K562 (cell line): ENCODE data around the gene IGSF23. TPM values are rescaled to one million over a fixed set of nuclear protein-coding genes. Genes with fewer than 3 reads are reported as not detected.

Experiments
- EGR1 ChIP-seq: fragments of 450-650 bp; conservative IDR thresholded peaks from 2 replicates; pipeline ENCODE4 v1.6.1; 2017; ENCODE audit warnings: mild to moderate bottlenecking
- MAFK ChIP-seq: IDR thresholded peaks from 2 replicates; pipeline ENCODE4 v1.6.1; 2011; ENCODE audit warnings: low read length, improper control_type of control experiment
- MAZ ChIP-seq, 2 experiments: fragments of 450-650 bp in 1 of 2; sonication (generic) in 1 of 2; formaldehyde crosslinking; IDR thresholded peaks in 1 of 2; conservative IDR thresholded peaks in 1 of 2; 2 replicates each; pipeline versions ENCODE4 v1.4.0 to v1.5.0; 2020; ENCODE audit warnings: mild to moderate bottlenecking in 1 of 2, missing genetic modification reagents in 1 of 2
- MLLT1 ChIP-seq, 2 experiments: fragments of 450-650 bp; IDR thresholded peaks; 2 replicates each; pipeline ENCODE4 v1.6.1; 2016
- MXI1 ChIP-seq: IDR thresholded peaks from 2 replicates; pipeline ENCODE4 v1.6.1; 2011; ENCODE audit warnings: low read depth, mild to moderate bottlenecking, improper control_type of control experiment, low read length
- NFIC ChIP-seq: fragments of 450-650 bp; IDR thresholded peaks from 2 replicates; pipeline ENCODE4 v1.6.1; 2017; ENCODE audit warnings: mild to moderate bottlenecking, inconsistent platforms
- PTBP1 ChIP-seq: fragments of 200-400 bp; formaldehyde crosslinking; IDR thresholded peaks from 2 replicates; pipeline ENCODE4 v1.6.1; 2017; ENCODE audit warnings: low read depth, low read length
- SETDB1 ChIP-seq: IDR thresholded peaks from one replicate; pipeline ENCODE4 v1.6.1; 2012; ENCODE audit warnings: low read length, control low read depth, inconsistent platforms
- ZBTB17 ChIP-seq: fragments of 450-650 bp; formaldehyde crosslinking; IDR thresholded peaks from 2 replicates; pipeline ENCODE4 v1.4.0; 2020; ENCODE audit warnings: mild to moderate bottlenecking
- ZNF384 ChIP-seq: IDR thresholded peaks from 2 replicates; pipeline ENCODE4 v1.6.1; 2012; ENCODE audit warnings: low read depth, low read length, improper control_type of control experiment
- ZNF449 ChIP-seq: fragments of 250-450 bp; sonication (Bioruptor Pico); IDR thresholded peaks from 2 replicates; pipeline ENCODE4 v1.8.0; 2022; ENCODE audit warnings: moderate library complexity, mild to moderate bottlenecking, inconsistent platforms
- polyA plus RNA-seq, 8 experiments: library from polyadenylated mRNA; depleted of rRNA in 4 of 8; stranded (reverse) in 5 of 8; unstranded in 3 of 8; fragments of >200 nt; fragmentation: Nextera tagmentation in 2 of 8; fragmentation: Illumina TruSeq in 1 of 8; extraction: Ambion mirVana in 2 of 8; extraction: Trizol in 1 of 8; gene quantifications; 2 replicates each; pipeline versions ENCODE4 v1.2.1 to v1.2.3, GENCODE V29; 2011 to 2014; ENCODE audit warnings: inconsistent platforms in 1 of 8, missing spikeins in 1 of 8
- total RNA-seq, 7 experiments: library from RNA; depleted of rRNA in 6 of 7; stranded (reverse); fragments of >200 nt in 6 of 7; fragmentation: Illumina TruSeq in 2 of 7; extraction: Trizol in 2 of 7; gene quantifications; 2 replicates each; pipeline versions ENCODE4 v1.2.1 to v1.2.3, GENCODE V29; 2011 to 2021; ENCODE audit warnings: low replicate concordance in 1 of 7
- TF ChIP-seq, protein P1 (sequence below), 2 experiments: fragments of 450-650 bp; formaldehyde crosslinking in 1 of 2; IDR thresholded peaks; 2 replicates each; pipeline versions ENCODE4 v1.4.0 to v1.6.1; 2014 to 2020; ENCODE audit warnings: mild to moderate bottlenecking in 2 of 2, borderline replicate concordance in 1 of 2, low read depth in 1 of 2
- TF ChIP-seq, protein P2 (sequence below): fragments of 450-650 bp; IDR thresholded peaks from 2 replicates; pipeline ENCODE4 v1.6.1; 2017; ENCODE audit warnings: mild to moderate bottlenecking, moderate library complexity
- TF ChIP-seq, protein P3 (sequence below): sonication (generic); formaldehyde crosslinking; IDR thresholded peaks from 2 replicates; pipeline ENCODE4 v1.9.0; 2022; ENCODE audit warnings: mild to moderate bottlenecking, missing genetic modification reagents

Gene IGSF23
- total and polyA plus RNA-seq, 9 of the 15 experiments (the other 6 are each of a cell fraction or from before 2014, with no cell fraction given), result not detected

GRCh38 chr19:44653977-44654774, 40.8 kb downstream of the IGSF23 start (continued):
- TF ChIP-seq ZNF384 (no peak), ZBTB17 (CRISPR knock-in tag) (no peak), SETDB1 (no peak), NFIC (no peak), PTBP1 (no peak), EGR1 (no peak), ZNF449 (no peak), MLLT1 (IDR thresholded peaks at IDR 0.05) (no peak), MXI1 (no peak), MAFK (peak; percentile 66), MAZ (CRISPR knock-in tag; conservative IDR thresholded peaks at IDR 0.05 in 1 of 2, IDR thresholded peaks at IDR 0.05 in 1 of 2) (peak in 1 of 2 experiments; percentile 63; a peak in 2 of 4 replicates)
- TF ChIP-seq, protein P1, sequence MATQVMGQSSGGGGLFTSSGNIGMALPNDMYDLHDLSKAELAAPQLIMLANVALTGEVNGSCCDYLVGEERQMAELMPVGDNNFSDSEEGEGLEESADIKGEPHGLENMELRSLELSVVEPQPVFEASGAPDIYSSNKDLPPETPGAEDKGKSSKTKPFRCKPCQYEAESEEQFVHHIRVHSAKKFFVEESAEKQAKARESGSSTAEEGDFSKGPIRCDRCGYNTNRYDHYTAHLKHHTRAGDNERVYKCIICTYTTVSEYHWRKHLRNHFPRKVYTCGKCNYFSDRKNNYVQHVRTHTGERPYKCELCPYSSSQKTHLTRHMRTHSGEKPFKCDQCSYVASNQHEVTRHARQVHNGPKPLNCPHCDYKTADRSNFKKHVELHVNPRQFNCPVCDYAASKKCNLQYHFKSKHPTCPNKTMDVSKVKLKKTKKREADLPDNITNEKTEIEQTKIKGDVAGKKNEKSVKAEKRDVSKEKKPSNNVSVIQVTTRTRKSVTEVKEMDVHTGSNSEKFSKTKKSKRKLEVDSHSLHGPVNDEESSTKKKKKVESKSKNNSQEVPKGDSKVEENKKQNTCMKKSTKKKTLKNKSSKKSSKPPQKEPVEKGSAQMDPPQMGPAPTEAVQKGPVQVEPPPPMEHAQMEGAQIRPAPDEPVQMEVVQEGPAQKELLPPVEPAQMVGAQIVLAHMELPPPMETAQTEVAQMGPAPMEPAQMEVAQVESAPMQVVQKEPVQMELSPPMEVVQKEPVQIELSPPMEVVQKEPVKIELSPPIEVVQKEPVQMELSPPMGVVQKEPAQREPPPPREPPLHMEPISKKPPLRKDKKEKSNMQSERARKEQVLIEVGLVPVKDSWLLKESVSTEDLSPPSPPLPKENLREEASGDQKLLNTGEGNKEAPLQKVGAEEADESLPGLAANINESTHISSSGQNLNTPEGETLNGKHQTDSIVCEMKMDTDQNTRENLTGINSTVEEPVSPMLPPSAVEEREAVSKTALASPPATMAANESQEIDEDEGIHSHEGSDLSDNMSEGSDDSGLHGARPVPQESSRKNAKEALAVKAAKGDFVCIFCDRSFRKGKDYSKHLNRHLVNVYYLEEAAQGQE (IDR thresholded peaks at IDR 0.05; ENCODE audit: borderline replicate concordance), result peak; percentile 77; the same call in 1 of the 2 replicates
- TF ChIP-seq, protein P1 (CRISPR knock-in tag; IDR thresholded peaks at IDR 0.05; ENCODE audit: low read depth), result no peak
- TF ChIP-seq, protein P2, sequence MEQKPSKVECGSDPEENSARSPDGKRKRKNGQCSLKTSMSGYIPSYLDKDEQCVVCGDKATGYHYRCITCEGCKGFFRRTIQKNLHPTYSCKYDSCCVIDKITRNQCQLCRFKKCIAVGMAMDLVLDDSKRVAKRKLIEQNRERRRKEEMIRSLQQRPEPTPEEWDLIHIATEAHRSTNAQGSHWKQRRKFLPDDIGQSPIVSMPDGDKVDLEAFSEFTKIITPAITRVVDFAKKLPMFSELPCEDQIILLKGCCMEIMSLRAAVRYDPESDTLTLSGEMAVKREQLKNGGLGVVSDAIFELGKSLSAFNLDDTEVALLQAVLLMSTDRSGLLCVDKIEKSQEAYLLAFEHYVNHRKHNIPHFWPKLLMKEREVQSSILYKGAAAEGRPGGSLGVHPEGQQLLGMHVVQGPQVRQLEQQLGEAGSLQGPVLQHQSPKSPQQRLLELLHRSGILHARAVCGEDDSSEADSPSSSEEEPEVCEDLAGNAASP, result no peak
- TF ChIP-seq, protein P3, sequence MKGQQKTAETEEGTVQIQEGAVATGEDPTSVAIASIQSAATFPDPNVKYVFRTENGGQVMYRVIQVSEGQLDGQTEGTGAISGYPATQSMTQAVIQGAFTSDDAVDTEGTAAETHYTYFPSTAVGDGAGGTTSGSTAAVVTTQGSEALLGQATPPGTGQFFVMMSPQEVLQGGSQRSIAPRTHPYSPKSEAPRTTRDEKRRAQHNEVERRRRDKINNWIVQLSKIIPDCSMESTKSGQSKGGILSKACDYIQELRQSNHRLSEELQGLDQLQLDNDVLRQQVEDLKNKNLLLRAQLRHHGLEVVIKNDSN, result peak; percentile 72
